NOMO-1 treated with DMSO at 0.1 percent for 48 hours (cell line): ENCODE measurements around the gene RAD51B.

Experiments
- DNase-seq: peaks from one replicate; lab custom pipeline; 2025; ENCODE audit not compliant: unreplicated experiment; lab: John Stamatoyannopoulos, UW

The RAD51B gene

GRCh38 chr14:68637106-68638021 is 817.8 kb downstream of the RAD51B start:
- DNase-seq: no peak

GRCh38 chr14:68638141-68638999 is 818.8 kb downstream of the RAD51B start:
- no peak for DNase-seq

GRCh38 chr14:68639000-68639757 is 819.6 kb downstream of the RAD51B start:
- no peak for DNase-seq

GRCh38 chr14:68639758-68640574 is 820.4 kb downstream of the RAD51B start:
- DNase-seq: no peak

- no peak for DNase-seq
These were observed 824.1 kb downstream of the RAD51B start for GRCh38 chr14:68643673-68644072.

GRCh38 chr14:68644101-68644500 is 824.5 kb downstream of the RAD51B start:
- DNase-seq: no peak

GRCh38 chr14:68645371-68645770 is 825.8 kb downstream of the RAD51B start:
- DNase-seq: no peak

- DNase-seq: no peak
These were observed 830.1 kb downstream of the RAD51B start for GRCh38 chr14:68649476-68650189.

GRCh38 chr14:68650404-68650994 is 830.9 kb downstream of the RAD51B start:
- no peak for DNase-seq

GRCh38 chr14:68651075-68651474 is 831.5 kb downstream of the RAD51B start:
- DNase-seq: no peak

- DNase-seq: no peak
These were observed 832.3 kb downstream of the RAD51B start for GRCh38 chr14:68651652-68652432.

GRCh38 chr14:68652433-68652690 is 832.8 kb downstream of the RAD51B start:
- DNase-seq: no peak

GRCh38 chr14:68653108-68653507 is 833.5 kb downstream of the RAD51B start:
- DNase-seq: no peak

GRCh38 chr14:68653804-68654203 is 834.2 kb downstream of the RAD51B start:
- no peak for DNase-seq

- no peak for DNase-seq
These were observed 834.9 kb downstream of the RAD51B start for GRCh38 chr14:68654471-68654941.

GRCh38 chr14:68655021-68655831 is 835.6 kb downstream of the RAD51B start:
- no peak for DNase-seq

- no peak for DNase-seq
These were observed 836.3 kb downstream of the RAD51B start for GRCh38 chr14:68655911-68656316.

- DNase-seq: no peak
These were observed 836.9 kb downstream of the RAD51B start for GRCh38 chr14:68656452-68656851.
